Esophagus (tissue), 2 donors: ENCODE measurements around the gene TIMP2. TPM values are rescaled to one million over a fixed set of nuclear protein-coding genes. Genes with fewer than 3 reads are reported as not detected.
A peak's percentile ranks its signal among the peaks of the same experiment; 100 is the strongest.

Experiments used
- H3K27ac ChIP-seq, 2 donors: one replicate each; pipeline ENCODE4 v1.5.1; 2013; ENCODE audit warnings: low read depth in 2 of 2, mild to moderate bottlenecking in 2 of 2, inconsistent platforms in 1 of 2, low read length in 1 of 2, moderate library complexity in 1 of 2
- H3K27me3 ChIP-seq, 2 donors: one replicate each; pipeline ENCODE4 v1.6.1; 2013; ENCODE audit warnings: low read length in 2 of 2, control low read depth in 1 of 2, mild to moderate bottlenecking in 1 of 2; ENCODE audit not compliant: insufficient read depth in 2 of 2, control insufficient read depth in 1 of 2
- H3K36me3 ChIP-seq, 2 donors: one replicate each; pipeline ENCODE4 v1.6.1; 2013; ENCODE audit warnings: low read length in 1 of 2; ENCODE audit not compliant: control insufficient read depth in 2 of 2, insufficient read depth in 2 of 2
- H3K4me1 ChIP-seq, 2 donors: one replicate each; pipeline ENCODE4 v1.6.1; 2013; ENCODE audit warnings: low read length in 1 of 2; ENCODE audit not compliant: control insufficient read depth in 2 of 2, insufficient read depth in 2 of 2
- H3K4me3 ChIP-seq, 2 donors: one replicate each; pipeline ENCODE4 v1.5.1; 2013; ENCODE audit warnings: low read length in 2 of 2, mild to moderate bottlenecking in 2 of 2, low read depth in 1 of 2, moderate library complexity in 1 of 2
- H3K9me3 ChIP-seq, 2 donors: one replicate each; pipeline ENCODE4 v1.6.1; 2013; ENCODE audit warnings: mild to moderate bottlenecking in 2 of 2, low read depth in 1 of 2, low read length in 1 of 2, moderate library complexity in 1 of 2; ENCODE audit not compliant: control insufficient read depth in 2 of 2, insufficient read depth in 1 of 2
- WGBS, 2 donors: extraction: QIAGEN DNeasy Blood & Tissue Kit; methylation state at CpG; one replicate each; pipeline ENCODE4 v1.1.7; 2013; 5-methylcytosine and 5-hydroxymethylcytosine counted together
- polyA plus RNA-seq, 2 donors: library from polyadenylated mRNA; stranded (reverse); fragments of 200-250 nt; gene quantifications; one replicate each; pipeline ENCODE4 v1.2.3, GENCODE V29; 2013
- donor health status: healthy with polysubstance abuse.
- donor health status: Bipolar disorder and iron deficiency.

The TIMP2 gene
- polyA plus RNA-seq, 2 donors: 30.6 to 39.5 TPM

- Histone ChIP-seq H3K9me3 (no peaks in the 10 kb centered on the region), H3K36me3 (peaks cover 25 to 55% of the 10 kb centered on the region in 2 donors), H3K4me3 (no peak overlapping the region), H3K27me3 (no peaks in the 10 kb centered on the region), H3K27ac (peak overlapping the region in 1 of 2 donors; percentile 38), H3K4me1 (peaks cover 0 to 2% of the 10 kb centered on the region in 2 donors)
- WGBS, 2 donors: 55 to 63% methylated on average over 6 of the region's 6 CpGs
Measured at GRCh38 chr17:78818932-78819331, 106.3 kb downstream of the TIMP2 start.

GRCh38 chr17:78818152-78818846 is 106.9 kb downstream of the TIMP2 start:
- Histone ChIP-seq H3K4me1 (peaks cover 0 to 2% of the 10 kb centered on the region in 2 donors), H3K27me3 (no peaks in the 10 kb centered on the region), H3K9me3 (no peaks in the 10 kb centered on the region), H3K27ac (peak overlapping the region in 1 of 2 donors; percentile 52), H3K4me3 (no peak overlapping the region), H3K36me3 (peaks cover 25 to 55% of the 10 kb centered on the region in 2 donors)
- WGBS, 2 donors: 82 to 83% methylated on average over 19 of the region's 19 CpGs

- no peak overlapping the region for H3K4me3 ChIP-seq
- H3K27ac ChIP-seq: no peak overlapping the region
- peaks cover 25 to 55% of the 10 kb centered on the region in 2 donors for H3K36me3 ChIP-seq
- H3K4me1 ChIP-seq: peaks cover 0 to 2% of the 10 kb centered on the region in 2 donors
- H3K27me3 ChIP-seq: no peaks in the 10 kb centered on the region
- no peaks in the 10 kb centered on the region for H3K9me3 ChIP-seq
- WGBS, 2 donors: 73 to 74% methylated on average over 6 of the region's 6 CpGs
Measured at GRCh38 chr17:78817123-78817522, 108.1 kb downstream of the TIMP2 start.

DNA sequence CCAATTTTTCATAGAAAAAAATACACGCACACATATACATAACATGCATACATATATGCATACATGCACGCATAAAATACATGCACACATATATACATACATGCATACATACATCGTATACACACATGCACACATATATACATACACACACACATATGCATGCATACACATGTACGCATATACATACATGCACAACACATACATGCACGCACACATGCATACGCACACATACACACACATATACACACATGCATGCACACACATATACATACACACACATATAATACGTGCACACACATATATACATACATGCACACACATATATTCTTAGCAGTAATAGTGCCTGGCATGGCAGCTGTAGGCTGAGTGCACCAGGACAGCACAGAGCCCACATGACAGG is 109.5 kb downstream of the TIMP2 start:
- peaks cover 26 to 49% of the 10 kb centered on the region in 2 donors for H3K36me3 ChIP-seq
- no peaks in the 10 kb centered on the region for H3K27me3 ChIP-seq
- H3K4me3 ChIP-seq: no peak overlapping the region
- no peak overlapping the region for H3K27ac ChIP-seq
- no peaks in the 10 kb centered on the region for H3K9me3 ChIP-seq
- WGBS, 2 donors: 83 to 95% methylated on average over 7 of the region's 7 CpGs
- H3K4me1 ChIP-seq: no peaks in the 10 kb centered on the region

DNA sequence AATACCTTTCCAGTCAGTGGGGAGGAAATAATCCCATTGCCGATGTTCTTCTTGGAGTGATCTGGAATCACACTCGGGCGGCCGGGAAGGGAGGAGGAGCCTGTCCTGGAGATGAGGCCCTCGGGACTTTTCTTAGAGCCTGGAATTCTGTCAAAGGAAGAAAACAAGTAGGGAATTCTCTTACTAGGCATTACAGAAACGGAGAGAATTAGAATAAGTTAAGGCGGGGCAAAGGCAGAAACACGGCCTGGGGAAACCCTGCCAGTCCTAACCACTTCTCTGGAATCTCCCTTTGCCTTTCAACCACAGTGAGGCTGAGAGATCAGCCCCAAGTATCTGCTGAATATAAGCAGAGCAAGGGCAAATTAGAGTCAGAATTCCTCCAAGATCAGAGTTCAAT is 112.3 kb downstream of the TIMP2 start:
- Histone ChIP-seq H3K4me1 (no peaks in the 10 kb centered on the region), H3K27ac (no peak overlapping the region), H3K36me3 (peaks cover 18 to 37% of the 10 kb centered on the region in 2 donors), H3K9me3 (no peaks in the 10 kb centered on the region), H3K27me3 (no peaks in the 10 kb centered on the region), H3K4me3 (no peak overlapping the region)
- 62% methylated on average over 8 of the region's 8 CpGs for WGBS, 2 donors

GRCh38 chr17:78808163-78808562 is 117.0 kb downstream of the TIMP2 start:
- Histone ChIP-seq H3K4me1 (no peaks in the 10 kb centered on the region), H3K36me3 (peaks cover 17 to 43% of the 10 kb centered on the region in 2 donors)
- 84 to 91% methylated on average over 4 of the region's 4 CpGs for WGBS, 2 donors

DNA sequence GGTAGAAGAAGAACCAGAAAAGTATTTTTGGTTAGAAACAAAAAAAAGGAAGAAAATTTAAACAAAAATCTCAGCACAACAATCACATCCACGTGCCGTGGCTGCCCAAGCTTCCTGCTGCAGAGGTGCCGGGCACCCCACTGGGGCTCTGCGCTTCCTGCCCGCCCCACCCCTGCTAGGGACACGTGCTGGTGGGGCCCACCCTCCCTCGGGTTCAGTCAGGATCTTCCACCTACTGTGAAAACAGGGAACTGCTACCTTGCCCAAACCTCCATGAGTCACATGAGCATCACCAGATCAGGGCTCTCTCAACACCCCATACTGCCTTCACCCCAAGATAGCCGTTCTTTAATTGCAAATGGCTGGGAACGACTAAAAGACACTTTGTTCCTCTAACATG is 118.7 kb downstream of the TIMP2 start:
- H3K27me3 ChIP-seq: no peaks in the 10 kb centered on the region
- peaks cover 19 to 44% of the 10 kb centered on the region in 2 donors for H3K36me3 ChIP-seq
- WGBS, 2 donors: 70 to 73% methylated on average over 9 of the region's 9 CpGs

More at GRCh38 chr17:78808163-78808562, 117.0 kb downstream of the TIMP2 start:
- H3K27ac ChIP-seq: no peak overlapping the region
- H3K4me3 ChIP-seq: no peak overlapping the region
- H3K27me3 ChIP-seq: no peaks in the 10 kb centered on the region
- H3K9me3 ChIP-seq: peaks cover 0 to under 1% of the 10 kb centered on the region in 2 donors

DNA sequence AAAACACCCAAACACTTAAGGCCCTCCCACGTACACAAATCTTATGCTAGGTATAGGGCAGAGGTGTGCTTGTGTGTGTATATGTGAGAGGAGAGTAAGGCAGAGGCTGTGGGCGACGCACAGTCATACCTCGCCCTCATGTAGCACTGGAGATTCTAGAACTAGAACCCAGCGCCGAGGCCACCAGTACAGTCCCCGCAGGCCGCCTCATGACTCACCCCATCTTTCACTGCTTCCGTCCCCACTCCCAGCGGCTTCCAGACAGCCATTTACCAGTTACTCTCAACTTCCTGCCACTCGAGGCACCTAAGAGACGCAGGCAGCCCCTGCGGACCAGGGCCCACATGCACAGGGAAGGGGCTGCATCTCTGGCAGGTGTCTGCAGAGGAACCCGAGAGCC is 119.9 kb downstream of the TIMP2 start:
- peak overlapping the region; percentile 16 to 58 for H3K27ac ChIP-seq
- peaks cover 0 to 6% of the 10 kb centered on the region in 2 donors for H3K4me1 ChIP-seq
- H3K4me3 ChIP-seq: no peak overlapping the region
- H3K36me3 ChIP-seq: peaks cover 22 to 43% of the 10 kb centered on the region in 2 donors
- 77 to 79% methylated on average over 14 of the region's 14 CpGs for WGBS, 2 donors
- H3K9me3 ChIP-seq: peaks cover 0 to 2% of the 10 kb centered on the region in 2 donors
- H3K27me3 ChIP-seq: no peaks in the 10 kb centered on the region

More for the DNA sequence above, 118.7 kb downstream of the TIMP2 start:
- peaks cover 0 to under 1% of the 10 kb centered on the region in 2 donors for H3K4me1 ChIP-seq
- H3K9me3 ChIP-seq: peaks cover 0 to 2% of the 10 kb centered on the region in 2 donors
- peak overlapping the region in 1 of 2 donors; percentile 48 for H3K27ac ChIP-seq
- H3K4me3 ChIP-seq: no peak overlapping the region

DNA sequence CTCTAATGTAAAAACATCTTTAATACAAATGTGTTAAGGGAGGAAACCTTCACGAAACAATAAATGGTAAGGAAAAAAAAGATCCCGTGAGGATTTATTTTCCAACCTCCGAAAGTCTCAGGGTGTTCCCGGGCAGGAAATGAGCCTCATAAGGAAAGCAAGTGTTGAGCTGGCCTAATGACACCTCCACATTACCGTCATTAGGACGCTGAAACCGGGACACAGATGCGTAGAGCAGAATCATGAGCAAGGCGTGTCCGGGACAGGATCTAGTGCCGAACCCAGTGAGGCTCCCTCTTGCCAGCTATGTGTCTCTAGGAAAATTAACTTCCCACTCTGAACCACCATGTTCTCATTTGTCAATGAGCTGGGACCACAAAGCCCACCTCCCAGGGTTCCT is 120.4 kb downstream of the TIMP2 start:
- Histone ChIP-seq H3K27me3 (no peaks in the 10 kb centered on the region), H3K4me3 (no peak overlapping the region), H3K27ac (peak overlapping the region in 1 of 2 donors; percentile 56), H3K9me3 (peaks cover 0 to 2% of the 10 kb centered on the region in 2 donors), H3K4me1 (peaks cover 0 to 7% of the 10 kb centered on the region in 2 donors), H3K36me3 (peaks cover 22 to 46% of the 10 kb centered on the region in 2 donors)
- 74 to 75% methylated on average over 11 of the region's 11 CpGs for WGBS, 2 donors
